GM20431 (cell line): ENCODE data around the gene PCSK6.
"Not testable (repeated sequence)": the region's sequence is repeated elsewhere in the genome, so short reads cannot be mapped to it uniquely, and the experiment has no call there.

ENCODE experiments used
- in situ Hi-C: fragments of 300-500 bp; cut with MseI, MboI; formaldehyde crosslinking; loops from one replicate; pipeline ENCODE4 v1.15.0; 2020; ENCODE audit warnings: low sequenced_read_pairs; ENCODE audit not compliant: unreplicated experiment

Gene PCSK6

DNA sequence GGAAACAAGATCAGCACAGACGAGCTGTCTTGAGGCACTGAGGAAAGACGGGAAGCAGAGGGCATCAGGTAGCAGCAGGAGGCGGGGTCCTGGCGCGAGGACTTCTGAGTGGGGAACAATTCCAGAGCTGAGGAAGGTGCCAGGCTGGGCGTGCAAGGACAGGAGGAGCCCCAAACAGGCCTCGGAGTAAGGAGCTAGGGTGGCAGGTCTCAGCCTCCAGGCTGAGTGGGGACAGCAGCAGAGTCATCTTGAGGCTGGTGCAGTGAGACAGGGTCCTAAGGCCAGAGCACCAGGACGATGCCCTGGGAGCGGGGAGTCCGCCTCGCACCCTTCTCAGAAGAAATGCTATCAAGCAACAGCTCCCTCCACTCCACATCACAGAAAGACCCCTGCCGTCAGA is 78.4 kb downstream of the PCSK6 start:
- in situ Hi-C loops = no loop called here

DNA sequence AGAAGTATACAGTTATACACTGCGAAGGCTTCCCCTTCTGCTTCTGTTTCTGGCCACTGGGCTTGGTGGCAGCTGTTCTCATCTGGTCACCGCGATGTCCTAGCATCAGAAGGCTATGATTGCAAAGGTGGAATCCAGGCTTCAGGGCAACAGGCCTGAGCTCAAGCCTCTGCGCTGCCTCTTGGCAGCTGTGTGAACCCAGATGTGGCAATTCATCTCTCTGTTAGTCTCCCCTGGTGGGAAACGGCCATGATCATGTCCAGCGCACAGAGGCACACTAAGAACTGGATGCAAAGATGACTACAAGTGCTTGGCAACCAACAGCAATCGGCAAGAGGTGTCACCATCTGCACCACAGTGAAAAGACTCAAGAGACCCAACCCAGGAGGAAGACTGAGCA is 78.9 kb downstream of the PCSK6 start:
- in situ Hi-C loops = no loop called here

DNA sequence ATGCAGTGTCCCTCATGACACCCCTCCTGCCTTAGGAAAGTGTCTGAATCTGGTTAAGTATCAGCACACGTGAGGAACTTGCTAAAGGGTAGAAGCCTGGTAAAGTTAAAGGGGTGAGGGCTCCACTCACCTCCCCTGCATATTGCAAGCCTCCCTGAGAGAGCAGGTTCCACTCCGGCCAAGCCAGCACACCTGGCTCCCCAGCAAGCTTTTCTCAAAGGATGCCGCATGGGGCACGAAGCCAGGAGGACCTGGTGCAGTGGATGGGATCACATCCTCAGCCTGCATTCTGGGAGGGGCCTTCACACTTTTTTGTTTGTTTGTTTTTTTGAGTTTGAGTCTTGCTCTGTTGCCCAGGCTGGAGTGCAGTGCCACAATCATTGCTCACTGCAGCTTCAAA is 79.9 kb downstream of the PCSK6 start:
- in situ Hi-C loops = no loop called here

DNA sequence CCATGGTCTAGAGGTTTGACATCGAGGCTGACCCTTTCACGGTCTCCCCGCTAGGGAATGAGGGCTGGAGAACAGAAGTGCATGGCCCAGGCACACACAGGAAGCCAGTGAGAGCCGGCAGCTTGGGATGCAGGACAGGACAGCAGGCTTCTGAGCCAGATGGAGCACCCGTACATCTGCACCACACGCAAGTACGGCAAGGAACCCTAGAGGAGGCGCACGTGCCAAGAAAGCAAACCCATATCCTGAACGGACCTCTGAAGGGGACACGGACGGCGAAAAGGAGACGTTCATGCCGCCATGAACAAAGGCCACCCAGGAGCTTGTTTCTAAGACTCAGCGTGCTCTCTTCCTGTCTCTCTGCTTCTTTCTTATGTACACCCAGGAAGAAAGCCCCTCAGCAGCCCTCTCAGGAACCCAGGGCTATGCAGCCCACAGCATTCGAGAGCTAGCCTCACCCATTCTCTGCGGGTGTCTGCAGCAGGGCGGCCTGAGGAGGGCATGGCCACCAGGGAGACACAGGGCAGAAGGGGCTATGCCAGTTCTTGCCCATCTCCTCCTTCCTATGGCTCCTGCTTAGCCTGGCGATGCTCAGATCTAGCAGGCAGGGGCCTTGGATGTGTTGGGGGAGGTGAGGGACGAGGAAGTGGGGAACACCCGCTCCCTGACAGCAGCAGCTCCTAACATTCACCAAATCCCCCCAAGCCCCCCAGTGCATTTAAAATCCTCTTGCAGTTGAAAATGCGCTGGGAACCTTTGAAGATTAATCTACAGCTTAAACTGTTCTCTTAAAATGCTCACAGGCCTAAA is 81.3 kb downstream of the PCSK6 start:
- in situ Hi-C loops = no loop called here

DNA sequence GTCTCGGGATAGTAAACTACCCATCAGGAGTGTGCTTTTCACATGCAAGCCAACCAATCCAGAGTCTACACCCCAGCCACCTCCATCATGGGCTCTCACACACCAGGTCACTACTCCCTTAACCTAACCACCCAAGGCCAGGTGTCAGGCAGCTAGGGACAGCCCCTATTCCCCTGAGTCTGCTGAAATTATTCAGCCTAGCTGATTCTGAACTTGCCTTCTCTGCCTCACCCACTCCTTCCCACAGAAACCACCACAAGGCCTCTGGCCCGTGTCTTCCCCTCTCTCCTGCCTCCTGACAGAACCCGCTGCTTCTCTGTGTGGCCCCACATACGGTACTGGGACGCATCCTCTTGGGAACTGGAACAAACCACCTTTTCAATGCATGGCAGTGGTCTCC is 82.1 kb downstream of the PCSK6 start:
- in situ Hi-C loops = no loop called here

DNA sequence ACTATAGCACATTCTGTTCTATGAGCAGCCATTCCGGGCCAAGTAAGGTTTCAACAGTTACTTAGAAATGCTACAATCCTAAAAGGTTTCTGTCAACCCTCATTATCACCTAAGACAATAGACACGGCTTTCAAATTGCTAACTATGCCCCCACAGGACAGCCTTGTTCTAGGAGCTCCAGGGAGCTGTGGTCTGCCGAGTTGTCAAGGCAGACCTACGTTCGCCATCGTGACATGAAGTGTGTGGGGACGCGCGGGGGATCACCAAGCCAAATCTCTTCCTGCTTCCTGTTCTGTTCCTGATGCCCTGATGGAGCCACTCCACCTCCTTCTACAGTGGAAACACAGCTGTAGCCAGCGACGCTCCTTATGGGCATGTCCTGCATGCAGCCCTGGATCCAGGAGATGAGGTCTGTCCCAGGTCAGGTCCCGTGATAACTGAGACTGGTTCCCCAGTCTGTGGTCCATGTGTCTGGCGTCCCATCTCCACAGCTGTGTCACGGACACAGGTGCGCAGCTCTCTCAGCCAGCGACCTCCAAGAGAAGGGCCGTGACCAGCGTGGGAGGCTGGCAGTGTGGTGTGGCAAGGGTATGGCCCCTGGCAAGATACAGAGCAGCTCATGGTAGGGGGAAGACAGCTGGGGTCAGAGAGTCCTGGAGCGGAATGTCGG is 82.8 kb downstream of the PCSK6 start:
- in situ Hi-C loops = no loop called here

DNA sequence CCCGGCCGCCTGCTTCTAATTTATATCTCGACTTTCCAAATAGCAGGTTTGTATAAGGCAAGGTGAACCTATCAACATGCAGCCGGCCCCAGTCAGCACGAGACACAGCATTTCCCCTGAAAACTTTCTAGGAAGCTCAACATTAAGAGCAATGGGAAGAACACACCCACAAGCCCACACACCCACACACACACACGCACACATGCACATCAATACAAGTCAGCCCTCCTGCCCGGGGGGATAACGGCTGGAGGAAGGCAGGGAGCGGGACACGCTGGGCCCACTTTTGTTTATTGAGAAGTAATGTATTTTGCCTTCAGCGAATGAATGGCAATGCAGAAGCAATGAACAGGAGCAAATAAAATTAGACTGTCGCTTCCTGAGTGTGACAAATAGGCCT is 83.5 kb downstream of the PCSK6 start:
- in situ Hi-C loops = no loop called here

DNA sequence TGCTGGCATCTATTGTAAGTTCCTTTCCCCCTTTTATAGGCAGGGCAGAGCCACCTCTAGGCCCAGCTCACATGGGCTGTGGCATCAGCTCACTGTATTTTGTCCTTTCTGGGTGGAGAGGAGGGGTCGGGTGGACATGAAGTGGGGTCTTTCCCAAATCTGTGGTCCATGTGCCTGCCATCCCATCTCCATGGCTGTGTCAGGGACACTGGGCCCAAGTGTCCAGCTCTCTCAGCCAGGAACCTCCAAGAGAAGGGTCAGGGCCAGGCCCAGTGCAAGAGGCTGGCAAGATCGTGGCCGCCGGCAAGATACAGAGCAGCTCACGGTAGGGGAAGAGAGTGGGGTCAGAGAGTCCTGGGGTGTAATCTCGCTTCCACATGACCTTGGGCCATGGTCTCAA is 85.3 kb downstream of the PCSK6 start:
- in situ Hi-C loops = no loop called here

DNA sequence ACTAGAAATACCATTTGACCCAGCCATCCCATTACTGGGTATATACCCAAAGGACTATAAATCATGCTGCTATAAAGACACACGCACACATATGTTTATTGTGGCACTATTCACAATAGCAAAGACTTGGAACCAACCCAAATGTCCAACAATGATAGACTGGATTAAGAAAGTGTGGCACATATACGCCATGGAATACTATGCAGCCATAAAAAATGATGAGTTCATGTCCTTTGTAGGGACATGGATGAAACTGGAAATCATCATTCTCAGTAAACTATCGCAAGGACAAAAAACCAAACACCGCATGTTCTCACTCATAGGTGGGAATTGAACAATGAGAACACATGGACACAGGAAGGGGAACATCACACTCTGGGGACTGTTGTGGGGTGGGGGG is 86.6 kb downstream of the PCSK6 start:
- in situ Hi-C loops = not testable (repeated sequence)

DNA sequence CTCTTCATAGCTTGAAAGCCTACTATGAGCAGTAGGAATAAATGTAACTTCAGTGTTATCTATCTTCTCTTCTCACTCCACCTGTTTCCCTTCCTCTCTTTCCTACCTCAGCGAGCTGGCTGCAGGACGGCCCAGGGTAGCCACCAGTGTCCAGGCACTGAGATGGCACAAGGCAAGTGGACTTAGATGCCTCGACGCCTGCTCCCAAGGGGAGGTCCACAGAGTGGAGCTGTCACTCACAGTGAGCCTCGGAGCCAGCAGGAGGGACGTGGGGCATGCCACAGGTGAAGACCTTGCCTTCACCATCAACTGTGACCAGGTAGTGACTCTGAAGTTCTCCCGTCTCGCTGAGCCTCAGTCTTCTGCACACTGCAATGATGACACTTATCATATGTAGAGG is 88.2 kb downstream of the PCSK6 start:
- in situ Hi-C loops = no loop called here

DNA sequence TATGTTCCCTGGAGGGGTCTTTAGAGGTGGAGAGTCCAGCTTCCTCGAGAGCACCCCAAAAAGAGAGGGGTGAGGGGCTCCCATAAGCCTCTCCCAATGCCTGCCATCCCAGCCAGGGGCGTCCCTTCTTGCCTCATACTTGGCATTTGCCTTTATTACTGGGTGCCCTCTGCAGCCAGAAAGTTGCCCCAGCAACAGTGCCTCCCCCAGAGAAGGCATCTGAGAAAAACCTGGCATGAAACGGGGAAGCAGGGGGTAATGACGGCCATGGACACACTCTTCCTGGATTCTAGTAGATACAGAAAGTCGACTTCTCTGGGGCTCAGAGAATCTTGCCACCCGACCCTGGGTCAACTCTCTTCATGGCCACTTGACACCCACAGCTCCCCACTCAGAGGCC is 90.1 kb downstream of the PCSK6 start:
- in situ Hi-C loops = no loop called here

DNA sequence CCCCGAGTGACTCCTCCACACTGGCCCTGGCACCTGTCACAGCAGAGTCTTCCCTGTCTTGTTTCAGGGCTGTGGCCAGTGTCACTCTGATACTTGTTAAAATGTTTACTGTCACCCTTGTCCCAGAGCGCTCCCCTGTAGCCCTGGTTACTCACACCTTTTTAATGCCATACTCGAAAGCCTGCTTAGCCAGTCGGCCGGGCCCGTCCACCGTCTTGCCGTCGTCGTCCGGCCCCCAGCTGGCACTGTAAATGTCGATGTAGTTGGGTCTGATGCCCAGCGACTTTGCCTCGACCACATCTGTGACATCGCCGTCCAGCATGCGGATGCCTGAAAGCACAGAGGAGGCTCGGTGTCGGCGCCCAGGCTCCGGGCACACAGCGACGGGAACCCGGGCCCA is 91.3 kb downstream of the PCSK6 start:
- in situ Hi-C loops = no loop called here

DNA sequence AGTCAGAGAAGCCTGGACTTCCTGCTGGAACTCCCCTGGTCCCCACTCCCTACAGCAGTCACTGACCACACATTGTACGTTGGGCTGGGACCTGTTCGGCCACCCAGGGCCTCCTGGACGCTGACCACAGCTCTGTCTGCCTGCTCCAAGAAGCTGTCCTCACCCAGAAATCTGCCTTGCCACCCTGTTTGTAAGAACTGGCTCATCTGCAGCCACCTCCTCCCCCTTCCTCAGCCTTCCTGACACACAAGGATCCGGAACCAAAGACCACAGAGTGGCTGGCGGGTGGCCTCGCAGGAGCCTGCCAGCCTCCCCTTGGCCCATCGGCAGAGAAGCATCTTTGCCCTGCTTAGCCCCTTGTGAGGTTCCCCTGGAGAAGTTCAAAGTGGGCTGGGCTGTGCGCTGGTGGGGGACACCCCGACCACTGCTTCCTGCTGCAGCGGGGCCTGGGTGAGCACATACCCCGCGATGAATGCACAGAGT is 91.9 kb downstream of the PCSK6 start:
- in situ Hi-C loops = no loop called here

DNA sequence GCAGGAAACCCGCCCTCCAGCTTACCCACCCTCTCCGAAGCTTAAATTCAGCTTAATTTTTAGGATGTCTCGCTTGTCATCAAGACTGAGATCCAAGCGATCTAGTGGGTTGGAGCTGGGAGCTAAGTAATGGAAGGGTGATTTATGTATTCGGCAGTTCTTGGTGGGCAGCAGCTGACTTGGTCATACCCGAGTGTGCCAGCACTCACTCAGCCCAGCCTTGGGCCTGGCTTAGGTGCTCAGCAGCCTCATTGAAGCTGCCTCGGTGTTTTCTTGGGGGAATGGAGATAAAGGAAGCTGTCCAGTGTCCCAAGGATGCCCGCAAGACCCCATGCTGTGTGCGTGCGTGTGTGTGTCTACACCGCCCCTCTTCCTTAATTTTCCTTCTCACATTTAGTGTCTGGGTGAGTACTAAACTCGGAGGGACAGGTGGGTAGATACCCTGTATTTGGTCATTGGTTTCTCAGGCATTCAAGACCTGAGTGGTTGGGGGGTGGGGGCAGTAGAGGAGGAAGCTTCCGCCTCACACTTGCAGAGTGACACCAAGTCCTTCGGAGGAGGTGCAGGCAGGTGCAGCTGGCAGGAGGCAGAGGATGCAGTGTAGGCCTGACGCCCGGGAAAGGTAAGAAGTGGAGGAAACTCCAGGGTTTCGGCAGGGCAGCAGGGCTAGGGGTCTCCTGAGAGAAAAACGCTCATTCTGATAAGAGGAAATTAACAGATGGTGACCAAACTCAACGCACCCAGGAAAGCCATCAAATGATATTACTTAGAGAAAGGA is 92.8 kb downstream of the PCSK6 start:
- in situ Hi-C loops = no loop called here

DNA sequence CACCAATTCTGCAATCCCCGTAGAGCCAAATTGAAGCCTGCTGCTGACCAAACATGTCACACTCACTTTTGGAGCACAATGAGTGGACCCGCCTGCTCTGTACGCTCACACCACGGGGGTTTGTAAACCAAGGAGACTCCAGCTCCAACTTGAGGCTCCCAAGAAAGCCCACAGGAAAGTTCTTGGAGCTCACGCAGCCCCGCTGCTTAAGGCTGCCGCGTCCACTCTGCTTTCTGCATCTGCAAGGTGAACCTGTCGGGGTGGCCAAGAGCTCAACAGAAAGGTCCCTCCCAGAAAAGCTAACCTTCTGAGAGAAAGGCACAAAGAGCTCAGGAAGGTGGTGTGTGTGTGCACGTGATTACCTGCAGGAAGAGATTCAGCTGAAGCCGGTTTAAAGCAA is 94.9 kb downstream of the PCSK6 start:
- in situ Hi-C loops = no loop called here

DNA sequence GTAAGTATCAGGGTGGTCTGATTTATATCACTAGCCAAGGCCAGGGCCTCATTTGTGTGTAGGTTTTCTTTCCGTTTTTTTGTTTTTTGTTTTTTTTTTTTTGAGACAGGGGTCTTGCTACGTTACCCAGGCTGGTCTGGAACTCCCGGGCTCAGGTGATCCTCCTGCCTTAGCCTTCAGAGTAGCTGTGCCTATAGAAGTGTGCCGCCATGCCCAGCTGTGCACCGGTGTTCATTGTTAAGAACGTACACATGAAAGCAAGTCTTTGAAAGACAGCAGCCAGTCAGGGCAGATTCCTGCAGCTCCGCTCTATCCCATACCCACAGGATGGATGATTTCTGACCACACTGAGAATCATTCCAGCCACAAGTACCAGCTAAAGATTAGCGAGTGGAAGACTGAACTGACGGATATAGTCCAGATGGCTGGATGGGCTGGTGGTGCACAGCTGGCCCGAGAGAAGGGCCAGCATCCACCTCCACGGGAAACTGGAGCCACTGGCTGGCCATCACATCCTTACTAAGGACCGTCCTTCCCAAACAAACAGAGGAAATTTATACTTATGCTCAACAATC is 95.4 kb downstream of the PCSK6 start:
- in situ Hi-C loops = no loop called here

DNA sequence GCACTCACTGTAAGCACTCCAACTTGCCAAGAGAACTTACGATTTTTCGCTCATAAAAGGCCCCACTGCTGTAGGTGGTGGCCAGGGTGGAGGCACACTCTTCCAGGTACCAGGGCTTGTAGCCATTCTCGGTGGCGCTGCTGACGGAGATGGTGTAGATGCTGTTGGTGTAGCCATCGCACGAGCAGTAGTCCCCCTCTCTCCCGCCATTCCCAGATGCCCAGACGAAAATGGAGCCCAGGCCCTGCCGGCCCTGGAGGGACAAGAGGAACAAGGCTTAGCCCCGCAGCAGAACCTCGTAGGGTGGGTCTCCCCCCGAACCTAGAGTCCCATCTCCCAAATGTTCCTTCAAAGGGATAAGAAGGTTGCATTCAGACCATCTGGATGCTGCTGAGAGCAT is 96.3 kb downstream of the PCSK6 start:
- in situ Hi-C loops = no loop called here

DNA sequence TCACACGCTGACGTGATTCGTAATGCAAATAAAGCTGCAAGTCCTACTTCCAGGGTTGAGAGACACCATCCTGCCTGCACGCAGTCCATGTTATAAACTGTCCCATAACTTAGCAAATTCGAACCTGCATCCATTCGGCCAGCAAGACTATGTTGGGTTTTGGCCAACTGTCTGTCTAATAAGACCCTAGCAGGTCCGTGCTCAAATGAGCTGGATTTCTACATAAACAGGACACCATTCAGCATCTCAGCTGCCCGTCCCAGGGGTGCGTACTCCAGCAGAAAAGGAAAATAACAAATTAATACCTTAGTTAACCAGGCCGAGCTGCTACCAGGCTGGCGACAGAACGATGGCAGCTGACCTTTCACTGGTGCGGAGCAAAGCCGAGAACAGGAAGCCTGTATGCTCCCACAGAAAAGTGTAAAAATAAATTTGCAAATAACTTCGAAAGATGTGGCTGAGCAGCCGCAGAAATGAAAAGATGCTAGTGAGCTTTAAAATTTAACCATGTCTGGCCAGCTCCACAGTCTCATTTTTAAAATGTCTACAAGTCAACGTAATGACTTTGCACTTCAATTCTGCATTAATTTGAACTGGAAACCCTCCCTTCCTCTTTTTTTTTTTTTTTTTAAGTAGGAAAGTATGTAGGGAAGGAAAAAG is 97.4 kb downstream of the PCSK6 start:
- in situ Hi-C loops = no loop called here

DNA sequence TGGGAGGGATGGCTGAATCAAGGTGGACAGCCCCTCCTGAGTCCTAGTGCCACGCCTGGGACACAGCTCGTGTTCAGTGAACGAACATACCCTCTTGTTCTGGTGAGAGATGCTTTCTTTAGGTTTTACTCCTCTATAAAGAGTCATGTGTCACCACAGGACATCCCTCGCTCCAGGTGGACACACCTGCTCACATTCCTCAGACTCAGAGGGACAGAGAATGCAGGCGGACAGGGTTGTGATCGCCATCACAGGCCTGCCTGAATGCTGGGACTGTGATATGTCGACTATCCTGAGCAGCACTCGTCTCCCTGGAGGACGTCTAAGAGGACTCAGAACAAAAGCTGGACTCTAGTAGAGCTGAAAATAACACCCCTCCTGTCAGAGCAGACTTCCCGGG is 98.1 kb downstream of the PCSK6 start:
- in situ Hi-C loops = no loop called here

DNA sequence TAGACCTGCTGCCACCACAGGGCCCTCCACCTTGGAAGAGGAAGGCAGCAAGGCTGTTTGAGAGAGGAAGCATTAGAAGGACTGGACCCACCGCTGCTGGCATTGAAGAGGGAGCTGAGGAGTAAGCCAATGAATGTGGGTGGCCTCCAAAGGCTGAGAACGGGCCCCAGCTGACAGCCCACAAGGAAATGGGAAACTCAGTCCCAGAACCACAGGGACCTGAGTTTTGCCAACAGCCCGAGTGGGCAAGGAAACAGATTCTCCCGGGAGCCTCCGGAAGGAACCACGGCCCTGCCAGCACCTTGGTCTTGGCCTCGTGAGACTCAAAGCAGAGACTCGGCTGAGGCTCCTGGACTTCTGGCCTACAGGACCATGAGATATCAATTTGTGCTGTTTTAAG is 99.0 kb downstream of the PCSK6 start:
- in situ Hi-C loops = no loop called here
